GM12878 (cell line): ENCODE results near the gene ZBTB18. TPM values are rescaled to one million over a fixed set of nuclear protein-coding genes. Genes with fewer than 3 reads are reported as not detected.

Source experiments
- ATAC-seq: fragments of 200-7000 bp; cut with Tn5 transposase; 3 replicates; pipeline ENCODE4 v1.9.1; 2020; ENCODE audit warnings: mild to moderate bottlenecking, moderate library complexity
- BruUV-seq: library from RNA; stranded (reverse); fragments of 400-500 nt; replicated peaks from 2 replicates; lab custom pipeline; 2021; lab: Mats Ljungman, UMichigan
- CTCF ChIA-PET: fragments of 300-600 bp; sonication (Branson Sonifier 250); formaldehyde crosslinking; extraction: SDS; loops from one replicate; lab custom pipeline; 2021; ENCODE audit warnings: inconsistent platforms; lab: Yijun Ruan, JAX
- POLR2A ChIA-PET: fragments of 350-600 bp; formaldehyde crosslinking; extraction: SDS; loops from one replicate; lab custom pipeline; 2021; ENCODE audit warnings: inconsistent platforms; lab: Charles Lee
- RAD21 ChIA-PET: fragments of 300-600 bp; sonication (Branson Sonifier 250); formaldehyde crosslinking; loops from one replicate; lab custom pipeline; 2023; ENCODE audit warnings: antibody characterized with exemption; ENCODE audit not compliant: unreplicated experiment; lab: Charles Lee
- SMC1A ChIA-PET: fragments of 300-600 bp; sonication (Branson Sonifier 250); formaldehyde crosslinking; loops from one replicate; lab custom pipeline; 2023; ENCODE audit not compliant: unreplicated experiment, uncharacterized antibody; lab: Charles Lee
- DNase-seq: peaks from one replicate; pipeline ENCODE4 v3.0.0-alpha.2; 2011; ENCODE audit warnings: low read depth, low spot score
- FAIRE-seq: peaks from 3 replicates; lab custom pipeline; 2011; peaks lifted over from hg19 to GRCh38; lab: Jason Lieb, UNC
- H2AFZ ChIP-seq: 2 replicates; pipeline ENCODE4 v1.6.0; 2011; ENCODE audit warnings: low read depth, low read length, control low read depth; ENCODE audit not compliant: control insufficient read depth
- H3K27ac ChIP-seq: 2 replicates; pipeline ENCODE4 v1.5.1; 2011; ENCODE audit warnings: control low read depth; ENCODE audit not compliant: control insufficient read depth, insufficient read depth
- H3K27me3 ChIP-seq, 2 experiments: replicated peaks in 1 of 2; 2 replicates each; pipeline versions ENCODE4 v1.6.0 to v1.6.1; 2011; ENCODE audit warnings: low read length in 1 of 2; ENCODE audit not compliant: control insufficient read depth in 2 of 2, insufficient read depth in 2 of 2
- H3K36me3 ChIP-seq, 2 experiments: 2 replicates each; pipeline ENCODE4 v1.5.1; 2011; ENCODE audit warnings: low read length in 1 of 2; ENCODE audit not compliant: control insufficient read depth in 2 of 2, insufficient read depth in 2 of 2
- H3K4me1 ChIP-seq: 2 replicates; pipeline ENCODE4 v1.6.1; 2011; ENCODE audit warnings: mild to moderate bottlenecking, low read length, moderate library complexity, mixed read lengths; ENCODE audit not compliant: control insufficient read depth, insufficient read depth
- H3K4me2 ChIP-seq: 2 replicates; pipeline ENCODE4 v1.6.0; 2011; ENCODE audit warnings: control low read depth; ENCODE audit not compliant: control insufficient read depth, insufficient read depth
- H3K4me3 ChIP-seq: fragments of 200-600 bp; sonication (generic); 2 replicates; pipeline ENCODE4 v1.5.1; 2016
- H3K79me2 ChIP-seq: 2 replicates; pipeline ENCODE4 v1.6.0; 2011; ENCODE audit warnings: low read length; ENCODE audit not compliant: control insufficient read depth, insufficient read depth
- H3K9ac ChIP-seq: 2 replicates; pipeline ENCODE4 v1.8.0; 2011; ENCODE audit warnings: low read length, control low read depth, mixed read lengths; ENCODE audit not compliant: control insufficient read depth, insufficient read depth
- H3K9me3 ChIP-seq: replicated peaks from 3 replicates; pipeline ENCODE4 v1.5.1; 2011; ENCODE audit warnings: mild to moderate bottlenecking, low read length; ENCODE audit not compliant: control insufficient read depth, insufficient read depth
- H4K20me1 ChIP-seq: 2 replicates; pipeline ENCODE4 v1.6.0; 2011; ENCODE audit not compliant: control insufficient read depth, insufficient read depth
- IRF4 ChIP-seq: IDR thresholded peaks from 2 replicates; pipeline ENCODE4 v1.6.1; 2011; ENCODE audit warnings: low read depth, low read length
- MXI1 ChIP-seq: fragments of 150-350 bp; IDR thresholded peaks from 2 replicates; pipeline ENCODE4 v1.6.1; 2011; ENCODE audit warnings: low read depth, mild to moderate bottlenecking, inconsistent platforms, low read length, improper control_type of control experiment
- NBN ChIP-seq: fragments of 450-650 bp; IDR thresholded peaks from 2 replicates; pipeline ENCODE4 v1.6.1; 2016
- POLR2AphosphoS5 ChIP-seq: IDR thresholded peaks from 2 replicates; pipeline ENCODE4 v1.6.1; 2011; ENCODE audit warnings: mild to moderate bottlenecking, low read length, inconsistent platforms
- RELA ChIP-seq: fragments of 450-650 bp; IDR thresholded peaks from 2 replicates; pipeline ENCODE4 v1.8.0; 2014; ENCODE audit warnings: borderline replicate concordance; ENCODE audit not compliant: partially characterized antibody
- SIX5 ChIP-seq: IDR thresholded peaks from 2 replicates; pipeline ENCODE4 v1.6.1; 2011; ENCODE audit warnings: mild to moderate bottlenecking, low read depth, low read length, moderate library complexity; ENCODE audit not compliant: severe bottlenecking
- TCF12 ChIP-seq: IDR thresholded peaks from 2 replicates; pipeline ENCODE4 v1.6.1; 2011; ENCODE audit warnings: low read depth, mild to moderate bottlenecking, low read length
- TCF7 ChIP-seq: IDR thresholded peaks from 2 replicates; pipeline ENCODE4 v1.6.1; 2014; ENCODE audit warnings: antibody characterized with exemption, borderline replicate concordance
- ZNF24 ChIP-seq: fragments of 450-650 bp; IDR thresholded peaks from 2 replicates; pipeline ENCODE4 v1.6.1; 2017; ENCODE audit warnings: antibody characterized with exemption, mild to moderate bottlenecking
- WGBS: methylation state at CpG from one replicate; pipeline ENCODE4 v1.1.6; 2016; ENCODE audit warnings: low lambda C conversion rate; ENCODE audit not compliant: insufficient replicate concordance, insufficient coverage; ENCODE audit errors: missing lambda C conversion rate; 5-methylcytosine and 5-hydroxymethylcytosine counted together
- in situ Hi-C: fragments of 300-500 bp; cut with MboI; formaldehyde crosslinking; loops from 9 replicates; pipeline ENCODE4 v1.14.3; 2018; ENCODE audit warnings: mixed read lengths
- intact Hi-C: fragments of 100-400 bp; cut with micrococcal nuclease; formaldehyde crosslinking; loops from one replicate; pipeline ENCODE4 v1.14.2; 2022; ENCODE audit not compliant: unreplicated experiment
- polyA plus RNA-seq, 11 experiments: library from polyadenylated mRNA; depleted of rRNA in 4 of 11; unstranded in 6 of 11; stranded (reverse) in 5 of 11; fragments of >200 nt; fragmentation: Nextera tagmentation in 4 of 11; fragmentation: Illumina TruSeq in 1 of 11; extraction: Ambion mirVana in 4 of 11; extraction: Trizol in 1 of 11; gene quantifications; 1 replicate in 1 of 11; 2 replicates in 10 of 11; pipeline versions ENCODE4 v1.2.1 to v1.2.3, GENCODE V29; 2011 to 2016; ENCODE audit warnings: inconsistent platforms in 2 of 11, missing spikeins in 2 of 11, low read depth in 1 of 11
- total RNA-seq, 4 experiments: library from RNA; depleted of rRNA in 3 of 4; stranded (reverse); fragments of >200 nt in 3 of 4; fragmentation: Illumina TruSeq in 1 of 4; extraction: Trizol in 1 of 4; gene quantifications; 2 replicates each; pipeline versions ENCODE4 v1.2.1 to v1.2.3, GENCODE V29; 2013 to 2021
- TF ChIP-seq, protein P1 (sequence below): IDR thresholded peaks from 2 replicates; pipeline ENCODE4 v1.6.1; 2011; ENCODE audit warnings: borderline replicate concordance, low read depth, mild to moderate bottlenecking, moderate library complexity, low read length; ENCODE audit not compliant: insufficient read depth, poor library complexity, severe bottlenecking
- TF ChIP-seq, protein P2 (sequence below): fragments of 450-650 bp; IDR thresholded peaks from 2 replicates; pipeline ENCODE4 v1.6.1; 2018; ENCODE audit warnings: borderline replicate concordance, mild to moderate bottlenecking; ENCODE audit not compliant: partially characterized antibody
- TF ChIP-seq, protein P3 (sequence below): fragments of 450-650 bp; IDR thresholded peaks from 2 replicates; pipeline ENCODE4 v1.6.1; 2017; ENCODE audit warnings: low read depth, mild to moderate bottlenecking, moderate library complexity
- TF ChIP-seq, protein P4 (sequence below): IDR thresholded peaks from 2 replicates; pipeline ENCODE4 v1.6.1; 2012; ENCODE audit warnings: mild to moderate bottlenecking, low read depth, low read length
- TF ChIP-seq, protein P5 (sequence below): fragments of 450-650 bp; IDR thresholded peaks from 2 replicates; pipeline ENCODE4 v1.6.1; 2017; ENCODE audit warnings: borderline replicate concordance

ZBTB18 gene
- total and polyA plus RNA-seq, 10 of the 15 experiments (the other 5 are each of a cell fraction or from before 2014, with no cell fraction given), result 0.27 to 8.6 (median 6.1) TPM

DNA sequence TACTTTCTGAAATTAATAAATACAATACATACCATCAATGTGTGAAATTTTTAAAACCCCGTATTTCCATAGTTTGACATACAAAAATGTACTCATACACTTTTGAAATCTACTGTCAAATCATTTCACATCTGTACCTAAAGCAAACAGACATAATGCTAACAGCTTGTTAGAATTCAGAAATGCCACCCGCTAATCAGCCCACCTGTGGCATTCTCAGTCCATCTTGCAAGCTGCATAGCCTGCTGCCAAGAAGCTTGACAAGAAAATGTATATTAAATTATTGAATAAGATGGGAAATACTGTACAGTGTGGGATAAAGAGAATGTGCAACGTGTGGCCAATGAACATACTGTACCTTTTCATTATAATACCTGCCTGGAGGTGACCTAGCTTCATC lies 55.1 kb downstream of the ZBTB18 start:
- RAD21 ChIA-PET, result no interaction called here
- in situ Hi-C loops (no loop called here), intact Hi-C loops (no loop called here)
- H3K27me3 ChIP-seq, result peaks cover 2 to 8% of the 10 kb centered on the region in 2 experiments; a peak in 3 of 4 replicates
- TF ChIP-seq, protein P1, sequence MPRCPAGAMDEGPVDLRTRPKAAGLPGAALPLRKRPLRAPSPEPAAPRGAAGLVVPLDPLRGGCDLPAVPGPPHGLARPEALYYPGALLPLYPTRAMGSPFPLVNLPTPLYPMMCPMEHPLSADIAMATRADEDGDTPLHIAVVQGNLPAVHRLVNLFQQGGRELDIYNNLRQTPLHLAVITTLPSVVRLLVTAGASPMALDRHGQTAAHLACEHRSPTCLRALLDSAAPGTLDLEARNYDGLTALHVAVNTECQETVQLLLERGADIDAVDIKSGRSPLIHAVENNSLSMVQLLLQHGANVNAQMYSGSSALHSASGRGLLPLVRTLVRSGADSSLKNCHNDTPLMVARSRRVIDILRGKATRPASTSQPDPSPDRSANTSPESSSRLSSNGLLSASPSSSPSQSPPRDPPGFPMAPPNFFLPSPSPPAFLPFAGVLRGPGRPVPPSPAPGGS, result no peak
- TF ChIP-seq POLR2AphosphoS5 (no peak), TCF7 (no peak), NBN (no peak), IRF4 (no peak), TCF12 (no peak), MXI1 (no peak), RELA (no peak), SIX5 (no peak), ZNF24 (no peak)
- TF ChIP-seq, protein P2, sequence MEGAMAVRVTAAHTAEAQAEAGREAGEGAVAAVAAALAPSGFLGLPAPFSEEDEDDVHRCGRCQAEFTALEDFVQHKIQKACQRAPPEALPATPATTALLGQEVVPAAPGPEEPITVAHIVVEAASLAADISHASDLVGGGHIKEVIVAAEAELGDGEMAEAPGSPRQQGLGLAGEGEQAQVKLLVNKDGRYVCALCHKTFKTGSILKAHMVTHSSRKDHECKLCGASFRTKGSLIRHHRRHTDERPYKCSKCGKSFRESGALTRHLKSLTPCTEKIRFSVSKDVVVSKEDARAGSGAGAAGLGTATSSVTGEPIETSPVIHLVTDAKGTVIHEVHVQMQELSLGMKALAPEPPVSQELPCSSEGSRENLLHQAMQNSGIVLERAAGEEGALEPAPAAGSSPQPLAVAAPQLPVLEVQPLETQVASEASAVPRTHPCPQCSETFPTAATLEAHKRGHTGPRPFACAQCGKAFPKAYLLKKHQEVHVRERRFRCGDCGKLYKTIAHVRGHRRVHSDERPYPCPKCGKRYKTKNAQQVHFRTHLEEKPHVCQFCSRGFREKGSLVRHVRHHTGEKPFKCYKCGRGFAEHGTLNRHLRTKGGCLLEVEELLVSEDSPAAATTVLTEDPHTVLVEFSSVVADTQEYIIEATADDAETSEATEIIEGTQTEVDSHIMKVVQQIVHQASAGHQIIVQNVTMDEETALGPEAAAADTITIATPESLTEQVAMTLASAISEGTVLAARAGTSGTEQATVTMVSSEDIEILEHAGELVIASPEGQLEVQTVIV, result no peak
- TF ChIP-seq, protein P3, sequence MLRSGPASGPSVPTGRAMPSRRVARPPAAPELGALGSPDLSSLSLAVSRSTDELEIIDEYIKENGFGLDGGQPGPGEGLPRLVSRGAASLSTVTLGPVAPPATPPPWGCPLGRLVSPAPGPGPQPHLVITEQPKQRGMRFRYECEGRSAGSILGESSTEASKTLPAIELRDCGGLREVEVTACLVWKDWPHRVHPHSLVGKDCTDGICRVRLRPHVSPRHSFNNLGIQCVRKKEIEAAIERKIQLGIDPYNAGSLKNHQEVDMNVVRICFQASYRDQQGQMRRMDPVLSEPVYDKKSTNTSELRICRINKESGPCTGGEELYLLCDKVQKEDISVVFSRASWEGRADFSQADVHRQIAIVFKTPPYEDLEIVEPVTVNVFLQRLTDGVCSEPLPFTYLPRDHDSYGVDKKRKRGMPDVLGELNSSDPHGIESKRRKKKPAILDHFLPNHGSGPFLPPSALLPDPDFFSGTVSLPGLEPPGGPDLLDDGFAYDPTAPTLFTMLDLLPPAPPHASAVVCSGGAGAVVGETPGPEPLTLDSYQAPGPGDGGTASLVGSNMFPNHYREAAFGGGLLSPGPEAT, result no peak
- TF ChIP-seq, protein P4, sequence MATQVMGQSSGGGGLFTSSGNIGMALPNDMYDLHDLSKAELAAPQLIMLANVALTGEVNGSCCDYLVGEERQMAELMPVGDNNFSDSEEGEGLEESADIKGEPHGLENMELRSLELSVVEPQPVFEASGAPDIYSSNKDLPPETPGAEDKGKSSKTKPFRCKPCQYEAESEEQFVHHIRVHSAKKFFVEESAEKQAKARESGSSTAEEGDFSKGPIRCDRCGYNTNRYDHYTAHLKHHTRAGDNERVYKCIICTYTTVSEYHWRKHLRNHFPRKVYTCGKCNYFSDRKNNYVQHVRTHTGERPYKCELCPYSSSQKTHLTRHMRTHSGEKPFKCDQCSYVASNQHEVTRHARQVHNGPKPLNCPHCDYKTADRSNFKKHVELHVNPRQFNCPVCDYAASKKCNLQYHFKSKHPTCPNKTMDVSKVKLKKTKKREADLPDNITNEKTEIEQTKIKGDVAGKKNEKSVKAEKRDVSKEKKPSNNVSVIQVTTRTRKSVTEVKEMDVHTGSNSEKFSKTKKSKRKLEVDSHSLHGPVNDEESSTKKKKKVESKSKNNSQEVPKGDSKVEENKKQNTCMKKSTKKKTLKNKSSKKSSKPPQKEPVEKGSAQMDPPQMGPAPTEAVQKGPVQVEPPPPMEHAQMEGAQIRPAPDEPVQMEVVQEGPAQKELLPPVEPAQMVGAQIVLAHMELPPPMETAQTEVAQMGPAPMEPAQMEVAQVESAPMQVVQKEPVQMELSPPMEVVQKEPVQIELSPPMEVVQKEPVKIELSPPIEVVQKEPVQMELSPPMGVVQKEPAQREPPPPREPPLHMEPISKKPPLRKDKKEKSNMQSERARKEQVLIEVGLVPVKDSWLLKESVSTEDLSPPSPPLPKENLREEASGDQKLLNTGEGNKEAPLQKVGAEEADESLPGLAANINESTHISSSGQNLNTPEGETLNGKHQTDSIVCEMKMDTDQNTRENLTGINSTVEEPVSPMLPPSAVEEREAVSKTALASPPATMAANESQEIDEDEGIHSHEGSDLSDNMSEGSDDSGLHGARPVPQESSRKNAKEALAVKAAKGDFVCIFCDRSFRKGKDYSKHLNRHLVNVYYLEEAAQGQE, result no peak
- TF ChIP-seq, protein P5, sequence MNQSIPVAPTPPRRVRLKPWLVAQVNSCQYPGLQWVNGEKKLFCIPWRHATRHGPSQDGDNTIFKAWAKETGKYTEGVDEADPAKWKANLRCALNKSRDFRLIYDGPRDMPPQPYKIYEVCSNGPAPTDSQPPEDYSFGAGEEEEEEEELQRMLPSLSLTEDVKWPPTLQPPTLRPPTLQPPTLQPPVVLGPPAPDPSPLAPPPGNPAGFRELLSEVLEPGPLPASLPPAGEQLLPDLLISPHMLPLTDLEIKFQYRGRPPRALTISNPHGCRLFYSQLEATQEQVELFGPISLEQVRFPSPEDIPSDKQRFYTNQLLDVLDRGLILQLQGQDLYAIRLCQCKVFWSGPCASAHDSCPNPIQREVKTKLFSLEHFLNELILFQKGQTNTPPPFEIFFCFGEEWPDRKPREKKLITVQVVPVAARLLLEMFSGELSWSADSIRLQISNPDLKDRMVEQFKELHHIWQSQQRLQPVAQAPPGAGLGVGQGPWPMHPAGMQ, result no peak
- no peaks in the 10 kb centered on the region for H3K36me3 ChIP-seq
- no peaks in the 10 kb centered on the region for H4K20me1 ChIP-seq
- H3K9ac ChIP-seq, result no peak overlapping the region
- POLR2A ChIA-PET, result no interaction called here
- CTCF ChIA-PET, result no interaction called here
- H3K9me3 ChIP-seq, result no peaks in the 10 kb centered on the region
- no peak overlapping the region for H3K4me3 ChIP-seq
- no peaks in the 10 kb centered on the region for H3K4me1 ChIP-seq
- 10% methylated on average over 3 of the region's 3 CpGs for WGBS
- BruUV-seq, result no TSS peak
- DNase-seq (no peak), ATAC-seq (no peak), FAIRE-seq (no peak)
- no peak overlapping the region for H2AFZ ChIP-seq
- no peak overlapping the region for H3K27ac ChIP-seq
- no peak overlapping the region for H3K4me2 ChIP-seq
- SMC1A ChIA-PET, result no interaction called here
- H3K79me2 ChIP-seq, result no peaks in the 10 kb centered on the region
